GM12873 (cell line): ENCODE results near the gene TBC1D22A.

Source experiments
- CTCF ChIP-seq: IDR thresholded peaks from 2 replicates; pipeline ENCODE4 v1.5.1; 2012; ENCODE audit warnings: low read depth, mild to moderate bottlenecking, moderate library complexity, low read length, control low read depth; ENCODE audit not compliant: insufficient read depth; ENCODE audit errors: missing control alignments

The TBC1D22A gene

GRCh38 chr22:46776876-46777608 is 14.6 kb downstream of the TBC1D22A start:
- TF ChIP-seq CTCF = no peak

- no peak for TF ChIP-seq CTCF
Observed at GRCh38 chr22:46777609-46777970, 15.1 kb downstream of the TBC1D22A start.

GRCh38 chr22:46779023-46779422 is 16.6 kb downstream of the TBC1D22A start:
- no peak for TF ChIP-seq CTCF

- no peak for TF ChIP-seq CTCF
Observed at GRCh38 chr22:46779651-46780050, 17.2 kb downstream of the TBC1D22A start.

- no peak for TF ChIP-seq CTCF
Observed at GRCh38 chr22:46780453-46780852, 18.0 kb downstream of the TBC1D22A start.

GRCh38 chr22:46781291-46781690 is 18.8 kb downstream of the TBC1D22A start:
- TF ChIP-seq CTCF = no peak

- TF ChIP-seq CTCF = no peak
Observed at GRCh38 chr22:46783721-46784120, 21.3 kb downstream of the TBC1D22A start.
